ENCODE results near the gene GRPEL1.

GRCh38 chr4:7108660-7109059 lies 40.8 kb upstream of the GRPEL1 start:
- TF ChIP-seq POLR2AphosphoS5 (IDR thresholded peaks at IDR 0.05): no peak
- no peak for TF ChIP-seq CTCF (IDR thresholded peaks at IDR 0.05; ENCODE audit: poor library complexity, severe bottlenecking)

All from neural cell (in vitro differentiated cells).